ENCODE data around the gene PTPN23. TPM values are rescaled to one million over a fixed set of nuclear protein-coding genes. Genes with fewer than 3 reads are reported as not detected.

Gene PTPN23
- total RNA-seq, 1 donor = 14.3 TPM

GRCh38 chr3:47404431-47404876, 23.6 kb downstream of the PTPN23 start:
- DNase-seq (ENCODE audit: low read depth) = no peak
- no peak for TF ChIP-seq CTCF (IDR thresholded peaks at IDR 0.05; ENCODE audit: insufficient read depth, low read length)
- no peak overlapping the region for H3K4me3 ChIP-seq (ENCODE audit: low read depth, low read length)

- TF ChIP-seq CTCF (IDR thresholded peaks at IDR 0.05; ENCODE audit: insufficient read depth, low read length) = no peak
- H3K4me3 ChIP-seq (ENCODE audit: low read depth, low read length) = no peak overlapping the region
- peak; percentile 71 for DNase-seq (ENCODE audit: low read depth)
Measured at GRCh38 chr3:47404955-47405790, 24.4 kb downstream of the PTPN23 start.

- no peak for TF ChIP-seq CTCF (IDR thresholded peaks at IDR 0.05; ENCODE audit: insufficient read depth, low read length)
- H3K4me3 ChIP-seq (ENCODE audit: low read depth, low read length) = no peak overlapping the region
- no peak for DNase-seq (ENCODE audit: low read depth)
Measured at GRCh38 chr3:47405820-47406761, 25.3 kb downstream of the PTPN23 start.

- TF ChIP-seq CTCF (IDR thresholded peaks at IDR 0.05; ENCODE audit: insufficient read depth, low read length) = no peak
- H3K4me3 ChIP-seq (ENCODE audit: low read depth, low read length) = no peak overlapping the region
- no peak for DNase-seq (ENCODE audit: low read depth)
Measured at GRCh38 chr3:47406762-47407149, 25.9 kb downstream of the PTPN23 start.

- DNase-seq (ENCODE audit: low read depth) = no peak
- TF ChIP-seq CTCF (IDR thresholded peaks at IDR 0.05; ENCODE audit: insufficient read depth, low read length) = no peak
- no peak overlapping the region for H3K4me3 ChIP-seq (ENCODE audit: low read depth, low read length)
Measured at GRCh38 chr3:47407237-47407636, 26.4 kb downstream of the PTPN23 start.

- no peak for TF ChIP-seq CTCF (IDR thresholded peaks at IDR 0.05; ENCODE audit: insufficient read depth, low read length)
- H3K4me3 ChIP-seq (ENCODE audit: low read depth, low read length) = no peak overlapping the region
- DNase-seq (ENCODE audit: low read depth) = no peak
Measured at GRCh38 chr3:47407896-47408838, 27.3 kb downstream of the PTPN23 start.
